Left colon (tissue), 2 donors: Measurements from ENCODE around the gene USP40. TPM values are rescaled to one million over a fixed set of nuclear protein-coding genes. Genes with fewer than 3 reads are reported as not detected.

ENCODE experiments used
- ATAC-seq: fragments of 200-7000 bp; cut with Tn5 transposase; one replicate; pipeline ENCODE4 v1.9.1; 2020; ENCODE audit warnings: mild to moderate bottlenecking, moderate library complexity
- DNase-seq, 2 donors: peaks; one replicate each; pipeline ENCODE4 v3.0.0-alpha.2; 2020
- intact Hi-C, 2 donors: fragments of 100-400 bp; cut with DNase I in 1 of 2; cut with micrococcal nuclease in 1 of 2; formaldehyde crosslinking; loops; one replicate each; pipeline versions ENCODE4 v1.11.2 to v1.14.0; 2022; cut with DNase I, micrococcal nuclease
- total RNA-seq, 2 donors: library from RNA; stranded (reverse); fragmentation: NEBNext Ultra II Directional; extraction: Animal tissue kit (Norgen Biotek cat#: 25700); gene quantifications; one replicate each; pipeline ENCODE4 v1.2.1, GENCODE V29; 2021
- donor health status: DM: no; HTN: no; CAD: no.
- donor health status: DM: yes; HTN: yes; CAD: no.

The USP40 gene
- total RNA-seq, 2 donors from 2014 or later: 26.4 to 27.9 TPM

DNA sequence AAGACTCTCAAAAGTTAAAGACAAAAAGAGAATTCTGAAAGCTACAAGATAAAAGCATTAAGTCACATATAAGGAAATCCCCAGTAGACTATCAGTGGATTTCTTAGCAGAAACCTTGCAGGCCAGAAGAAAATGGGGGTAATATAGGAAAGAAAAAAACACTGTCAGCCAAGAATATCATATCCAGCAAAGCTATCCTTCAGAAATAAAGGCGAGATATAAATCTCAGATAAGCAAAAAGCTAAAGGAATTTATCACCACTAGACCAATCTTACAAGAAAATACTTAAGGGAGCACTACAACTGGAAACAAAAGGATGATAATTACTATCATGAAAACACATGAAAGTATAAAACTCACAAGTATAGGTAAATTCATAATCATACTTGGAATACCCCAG lies 63.1 kb downstream of the USP40 start:
- intact Hi-C loops: no loop called here
- no peak for ATAC-seq

DNA sequence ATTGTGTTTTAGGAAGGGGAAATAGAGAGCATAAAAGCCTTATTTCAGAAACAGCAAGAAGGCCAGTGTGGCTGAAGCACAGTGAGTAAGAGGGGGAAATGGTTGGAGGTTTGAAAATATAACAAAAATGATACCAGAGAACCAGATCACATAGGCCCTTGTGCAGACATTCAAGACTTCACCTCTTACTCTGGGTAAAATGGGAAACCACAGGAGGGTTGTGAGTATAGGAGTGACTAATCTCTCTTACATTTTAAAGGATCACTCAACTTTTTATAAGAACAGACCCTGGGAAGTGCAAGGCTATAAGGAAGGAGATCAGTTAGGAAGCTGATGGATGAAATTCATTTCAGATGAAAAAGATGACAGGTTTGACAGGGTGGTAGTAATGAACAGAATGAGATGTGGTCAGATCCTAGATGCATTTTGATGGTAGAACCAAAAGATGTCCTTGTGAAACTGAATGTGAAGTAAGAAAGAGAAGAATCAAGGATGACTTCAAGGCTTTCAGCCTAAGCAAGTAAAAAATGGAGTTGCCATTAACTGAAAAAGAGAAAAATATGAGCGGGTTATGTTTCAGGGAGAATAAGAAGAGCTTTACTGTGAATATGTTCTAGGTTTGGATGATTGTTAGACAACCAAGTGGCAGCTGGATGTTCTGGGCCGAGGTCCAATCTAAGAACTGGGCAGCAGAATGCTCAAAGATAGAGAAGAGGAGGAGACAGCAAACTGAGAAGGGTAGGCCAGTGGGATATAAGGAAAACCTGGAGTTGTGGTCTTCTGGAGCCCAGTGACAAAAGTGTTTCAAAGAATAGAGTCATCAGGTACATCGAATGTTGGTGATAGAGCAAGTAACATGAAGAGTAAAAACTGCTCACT lies 65.1 kb downstream of the USP40 start:
- intact Hi-C loops: no loop called here
- DNase-seq (no peak), ATAC-seq (no peak)

More for the DNA sequence above, 63.1 kb downstream of the USP40 start:
- no peak for DNase-seq

DNA sequence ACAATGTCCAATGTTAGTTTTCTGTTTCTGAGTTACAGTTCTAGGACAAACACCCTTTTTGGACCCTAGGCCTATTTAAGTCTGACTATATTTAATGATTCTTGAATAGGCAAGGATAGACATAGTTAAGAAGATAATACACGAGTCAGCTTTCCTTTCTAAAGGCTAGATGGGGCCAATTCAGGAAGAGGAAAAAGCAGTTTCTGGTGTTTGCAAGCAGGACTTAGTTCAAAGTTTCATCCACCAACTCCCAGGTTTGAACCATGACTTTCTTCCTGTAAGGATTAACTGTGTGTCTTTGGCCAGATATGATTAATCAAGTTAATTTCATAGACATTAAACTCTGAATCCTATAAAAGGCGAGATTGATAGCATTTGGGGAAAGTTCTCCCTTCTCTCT lies 66.7 kb downstream of the USP40 start:
- intact Hi-C loops: no loop called here
- ATAC-seq (peak; percentile 79), DNase-seq (no peak)

DNA sequence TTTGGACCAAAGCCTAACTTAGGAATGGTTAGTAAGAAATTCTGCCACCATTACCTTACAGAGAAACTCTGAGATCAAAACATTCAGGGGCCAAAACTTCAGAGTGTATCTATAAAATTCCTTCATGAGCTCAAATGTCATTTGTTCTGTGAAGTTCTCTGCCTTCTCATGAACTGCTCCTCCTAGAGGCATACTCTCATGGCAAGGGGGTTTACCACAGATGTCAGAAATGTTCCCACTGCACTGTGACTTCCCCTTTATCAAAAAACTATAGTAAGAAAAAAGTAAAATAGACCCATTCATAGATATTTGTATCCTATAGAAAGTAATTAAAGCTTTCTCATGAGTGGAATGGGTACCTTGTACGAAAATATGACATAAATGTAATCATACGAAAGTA lies 68.5 kb downstream of the USP40 start:
- intact Hi-C loops: no loop called here
- ATAC-seq: no peak
- DNase-seq: no peak

DNA sequence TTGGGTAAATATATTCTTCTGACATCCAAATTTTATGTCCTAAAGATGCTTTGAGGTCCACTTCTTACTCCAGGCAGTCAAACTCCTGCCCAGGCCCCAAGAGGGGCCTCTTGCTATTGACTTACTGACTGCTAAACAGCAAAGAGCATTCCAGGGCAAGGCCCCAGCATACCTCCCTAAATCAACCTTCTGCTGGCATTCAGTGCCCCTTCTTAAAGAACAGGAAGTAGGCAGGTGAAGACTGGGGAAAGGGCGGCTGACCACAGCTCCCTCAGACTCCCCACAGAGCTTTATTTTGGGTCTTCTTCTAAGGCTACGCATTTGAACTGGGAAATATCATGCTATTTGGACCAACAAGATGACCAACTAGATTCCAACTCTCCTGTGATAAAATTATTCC lies 68.9 kb downstream of the USP40 start:
- ATAC-seq (no peak), DNase-seq (no peak)
- intact Hi-C loops: no loop called here

- intact Hi-C loops: no loop called here
- ATAC-seq: no peak
- DNase-seq: no peak
Measured at GRCh38 chr2:233495503-233496496, 70.8 kb downstream of the USP40 start.

- ATAC-seq: no peak
- intact Hi-C loops: no loop called here
- no peak for DNase-seq
Measured at GRCh38 chr2:233492751-233493150, 73.8 kb downstream of the USP40 start.

DNA sequence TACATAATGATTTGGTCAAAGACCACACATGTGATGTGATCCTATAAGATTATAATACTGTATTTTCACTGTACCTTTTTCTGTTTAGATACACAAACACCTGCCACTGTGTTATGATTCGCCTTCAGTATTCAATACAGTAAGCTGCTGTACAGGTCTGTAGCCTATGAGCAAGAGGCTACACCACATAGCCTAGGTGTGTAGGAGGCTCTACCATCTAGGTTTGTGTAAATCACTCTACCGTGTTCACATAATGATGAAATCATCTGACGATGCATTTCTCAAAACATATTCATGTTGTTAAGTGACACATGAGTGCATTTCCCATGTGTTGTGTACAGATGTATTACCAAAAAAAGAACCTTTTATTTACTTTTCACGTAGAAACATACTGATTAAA lies 74.5 kb downstream of the USP40 start:
- DNase-seq (no peak), ATAC-seq (no peak)
- intact Hi-C loops: no loop called here

GRCh38 chr2:233491326-233491725 lies 75.3 kb downstream of the USP40 start:
- intact Hi-C loops: no loop called here
- DNase-seq (no peak), ATAC-seq (no peak)

DNA sequence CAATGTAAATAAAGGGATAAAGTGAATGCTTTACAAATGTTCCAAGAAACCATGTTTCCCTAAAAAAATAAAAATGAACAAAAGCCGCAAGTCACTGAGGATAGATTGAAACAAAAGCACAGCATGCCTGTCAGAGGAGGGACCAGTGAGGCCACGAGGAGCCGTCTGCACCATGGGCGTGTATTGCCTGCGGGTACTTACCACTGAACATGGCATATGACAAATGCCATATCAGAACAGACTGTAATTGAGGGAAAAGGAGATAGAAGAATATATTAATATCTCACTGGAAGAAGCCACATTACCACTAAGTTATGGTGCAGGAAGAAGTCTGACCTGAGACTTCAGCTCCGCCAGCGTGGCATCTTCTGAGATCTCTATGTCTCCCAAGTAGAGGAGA lies 75.8 kb downstream of the USP40 start:
- DNase-seq (no peak), ATAC-seq (no peak)
- intact Hi-C loops: no loop called here

GRCh38 chr2:233489666-233490065 lies 76.9 kb downstream of the USP40 start:
- DNase-seq (no peak), ATAC-seq (no peak)
- intact Hi-C loops: no loop called here

GRCh38 chr2:233489143-233489542 lies 77.4 kb downstream of the USP40 start:
- DNase-seq (no peak), ATAC-seq (no peak)
- intact Hi-C loops: no loop called here

DNA sequence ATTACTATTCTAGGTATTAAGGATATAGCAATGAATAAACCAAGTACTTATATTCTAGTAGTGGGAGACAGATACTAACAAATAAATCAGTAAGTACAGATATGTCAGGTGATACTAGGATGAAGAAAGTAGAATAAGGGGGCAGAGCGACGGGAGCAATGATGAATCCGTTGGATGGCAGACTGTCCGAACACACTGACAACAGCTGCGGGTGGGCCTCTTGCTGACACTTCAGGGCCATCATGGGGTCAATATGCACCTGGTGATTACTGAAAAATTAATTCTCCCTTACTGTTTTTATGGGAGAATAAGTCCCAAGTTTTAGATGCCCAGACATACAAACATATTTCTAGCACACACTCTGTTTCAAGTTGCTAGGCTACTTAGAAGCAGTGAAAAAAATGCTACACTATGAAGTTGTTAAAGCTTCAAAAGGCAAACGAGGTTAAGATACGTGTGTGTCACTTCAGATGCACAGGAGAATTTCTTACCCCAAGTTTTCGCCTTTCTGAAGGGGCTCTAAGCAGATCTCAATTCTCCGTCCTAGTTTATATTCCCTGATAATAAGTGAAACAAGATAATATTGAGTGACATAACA lies 78.7 kb downstream of the USP40 start:
- intact Hi-C loops: no loop called here
- ATAC-seq: no peak
- DNase-seq: no peak

- intact Hi-C loops: no loop called here
- ATAC-seq: no peak
- DNase-seq: no peak
Measured at GRCh38 chr2:233486778-233487552, 79.6 kb downstream of the USP40 start.

- ATAC-seq: no peak
- intact Hi-C loops: no loop called here
- no peak for DNase-seq
Measured at GRCh38 chr2:233486357-233486756, 80.2 kb downstream of the USP40 start.

DNA sequence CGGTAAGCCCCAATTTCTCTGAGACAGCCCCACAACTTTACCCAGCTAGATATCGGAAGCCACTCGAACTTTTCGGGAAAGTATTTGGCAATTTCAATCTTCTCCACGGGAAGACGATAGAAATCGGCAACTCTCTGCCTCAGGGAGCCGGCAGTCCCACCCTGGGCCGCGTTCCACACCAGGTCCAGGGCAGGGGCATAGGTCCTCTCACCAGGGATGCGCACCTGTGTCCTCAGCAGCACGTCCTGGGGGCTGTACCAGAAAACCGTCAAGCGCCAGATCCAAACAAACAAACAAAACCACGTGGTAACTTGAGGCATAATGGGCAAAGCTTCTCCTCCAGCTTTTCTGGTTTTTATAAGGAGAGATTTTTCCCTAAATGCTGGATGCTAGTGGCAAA lies 80.9 kb downstream of the USP40 start:
- ATAC-seq (no peak), DNase-seq (no peak)
- intact Hi-C loops: no loop called here

- no peak for DNase-seq
- no peak for ATAC-seq
- intact Hi-C loops: no loop called here
Measured at GRCh38 chr2:233482616-233483015, 84.0 kb downstream of the USP40 start.

GRCh38 chr2:233481368-233482142 lies 85.0 kb downstream of the USP40 start:
- no peak for DNase-seq
- ATAC-seq: no peak
- intact Hi-C loops: no loop called here
